Right atrium auricular region (tissue), 2 donors: ENCODE measurements around the gene KMT2B. TPM values are rescaled to one million over a fixed set of nuclear protein-coding genes. Genes with fewer than 3 reads are reported as not detected.
"Not testable (repeated sequence)": the region's sequence is repeated elsewhere in the genome, so short reads cannot be mapped to it uniquely, and the experiment has no call there.

ENCODE experiments used
- DNase-seq: peaks from one replicate; pipeline ENCODE4 v3.0.0-alpha.2; 2019; ENCODE audit warnings: low spot score
- H3K27ac ChIP-seq, 2 donors: fragments of 200-600 bp; sonication (generic); 1 replicate in 1 of 2; 2 replicates in 1 of 2; pipeline ENCODE4 v1.5.1; 2016 to 2019
- H3K27me3 ChIP-seq, 2 donors: fragments of 200-600 bp; sonication (generic); one replicate each; pipeline versions ENCODE4 v1.5.1 to v1.6.0; 2017 to 2019
- H3K36me3 ChIP-seq: fragments of 200-600 bp; sonication (generic); one replicate; pipeline ENCODE4 v1.5.1; 2016
- H3K4me1 ChIP-seq, 2 donors: fragments of 200-600 bp; sonication (generic); one replicate each; pipeline versions ENCODE4 v1.5.1 to v1.6.0; 2017 to 2019
- H3K4me3 ChIP-seq, 2 donors: fragments of 200-600 bp; sonication (generic); 1 replicate in 1 of 2; 2 replicates in 1 of 2; pipeline ENCODE4 v1.5.1; 2017 to 2019; ENCODE audit warnings: mild to moderate bottlenecking in 1 of 2, moderate library complexity in 1 of 2
- H3K9me3 ChIP-seq, 2 donors: fragments of 200-600 bp; sonication (generic); one replicate each; pipeline ENCODE4 v1.5.1; 2019
- total RNA-seq, 2 donors: library from RNA; depleted of rRNA; stranded (reverse); fragments of >200 nt; gene quantifications; one replicate each; pipeline ENCODE4 v1.1.0, GENCODE V29; 2016
- TF ChIP-seq, protein P1 (sequence below), 2 donors: fragments of 200-600 bp; sonication (generic); IDR thresholded peaks; one replicate each; pipeline ENCODE4 v1.5.1; 2019; ENCODE audit warnings: antibody characterized with exemption in 2 of 2

Gene KMT2B
- total RNA-seq, 2 donors from 2014 or later: 11.9 to 12.9 TPM

DNA sequence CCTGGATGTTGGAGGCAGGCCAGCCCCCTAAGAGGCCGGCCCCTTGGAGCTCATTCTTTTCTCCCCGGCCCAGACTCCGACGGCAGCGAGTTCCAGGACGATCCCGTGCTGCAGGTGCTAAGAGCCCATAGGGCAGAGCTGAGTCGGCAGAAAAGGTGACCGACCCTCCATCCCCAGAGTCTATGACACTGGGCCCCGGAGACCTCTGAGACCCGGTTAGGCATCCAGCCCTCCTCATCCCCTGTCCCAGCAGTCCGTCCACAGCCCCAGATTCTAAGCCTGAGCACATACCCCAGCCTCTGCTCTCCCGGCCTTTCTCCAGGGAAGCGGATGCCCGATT, 50.2 kb downstream of the KMT2B start:
- Histone ChIP-seq H3K4me1 (peaks cover 0 to 6% of the 10 kb centered on the region in 2 donors), H3K27ac (no peak overlapping the region), H3K27me3 (no peaks in the 10 kb centered on the region), H3K9me3 (no peaks in the 10 kb centered on the region), H3K36me3 (peaks cover 15% of the 10 kb centered on the region), H3K4me3 (no peak overlapping the region)
- TF ChIP-seq, protein P1, sequence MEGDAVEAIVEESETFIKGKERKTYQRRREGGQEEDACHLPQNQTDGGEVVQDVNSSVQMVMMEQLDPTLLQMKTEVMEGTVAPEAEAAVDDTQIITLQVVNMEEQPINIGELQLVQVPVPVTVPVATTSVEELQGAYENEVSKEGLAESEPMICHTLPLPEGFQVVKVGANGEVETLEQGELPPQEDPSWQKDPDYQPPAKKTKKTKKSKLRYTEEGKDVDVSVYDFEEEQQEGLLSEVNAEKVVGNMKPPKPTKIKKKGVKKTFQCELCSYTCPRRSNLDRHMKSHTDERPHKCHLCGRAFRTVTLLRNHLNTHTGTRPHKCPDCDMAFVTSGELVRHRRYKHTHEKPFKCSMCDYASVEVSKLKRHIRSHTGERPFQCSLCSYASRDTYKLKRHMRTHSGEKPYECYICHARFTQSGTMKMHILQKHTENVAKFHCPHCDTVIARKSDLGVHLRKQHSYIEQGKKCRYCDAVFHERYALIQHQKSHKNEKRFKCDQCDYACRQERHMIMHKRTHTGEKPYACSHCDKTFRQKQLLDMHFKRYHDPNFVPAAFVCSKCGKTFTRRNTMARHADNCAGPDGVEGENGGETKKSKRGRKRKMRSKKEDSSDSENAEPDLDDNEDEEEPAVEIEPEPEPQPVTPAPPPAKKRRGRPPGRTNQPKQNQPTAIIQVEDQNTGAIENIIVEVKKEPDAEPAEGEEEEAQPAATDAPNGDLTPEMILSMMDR (IDR thresholded peaks at IDR 0.05): no peak
- no peak for DNase-seq

DNA sequence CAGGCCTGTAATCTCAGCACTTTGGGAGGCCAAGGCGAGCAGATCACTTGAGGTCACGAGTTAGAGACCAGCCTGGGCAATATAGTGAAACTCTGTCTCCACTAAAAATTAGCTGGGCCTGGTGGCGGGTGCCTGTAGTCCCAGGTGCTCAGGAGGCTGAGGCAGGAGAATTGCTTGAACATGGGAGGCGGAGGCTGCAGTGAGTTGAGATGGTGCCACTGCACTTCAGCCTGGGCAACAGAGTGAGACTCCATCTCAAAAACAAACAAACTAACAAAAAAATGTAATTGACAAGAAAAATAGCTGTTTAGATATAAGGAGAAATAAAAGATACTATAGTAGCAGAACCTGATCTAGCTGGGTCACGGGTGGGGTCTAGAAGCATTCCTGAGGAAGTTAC, 54.6 kb downstream of the KMT2B start:
- H3K27me3 ChIP-seq, H3K36me3 ChIP-seq, H3K27ac ChIP-seq, DNase-seq, H3K9me3 ChIP-seq, H3K4me3 ChIP-seq: not testable (repeated sequence)
- peaks cover 0 to 21% of the 10 kb centered on the region in 2 donors for H3K4me1 ChIP-seq

- DNase-seq: no peak
- H3K36me3 ChIP-seq: no peaks in the 10 kb centered on the region
Measured at GRCh38 chr19:35773020-35773806, 55.4 kb downstream of the KMT2B start.

GRCh38 chr19:35774274-35775045, 56.7 kb downstream of the KMT2B start:
- TF ChIP-seq, protein P1 (IDR thresholded peaks at IDR 0.05): no peak
- no peaks in the 10 kb centered on the region for H3K36me3 ChIP-seq
- no peak overlapping the region for H3K27ac ChIP-seq
- DNase-seq: no peak
- H3K4me1 ChIP-seq: peaks cover 0 to 15% of the 10 kb centered on the region in 2 donors
- no peaks in the 10 kb centered on the region for H3K9me3 ChIP-seq
- H3K27me3 ChIP-seq: no peaks in the 10 kb centered on the region
- peak overlapping the region; percentile 89 to 93 for H3K4me3 ChIP-seq

More at GRCh38 chr19:35773020-35773806, 55.4 kb downstream of the KMT2B start:
- TF ChIP-seq, protein P1 (IDR thresholded peaks at IDR 0.05): no peak
- no peak overlapping the region for H3K27ac ChIP-seq
- H3K4me1 ChIP-seq: peaks cover 0 to 16% of the 10 kb centered on the region in 2 donors
- no peaks in the 10 kb centered on the region for H3K27me3 ChIP-seq
- H3K9me3 ChIP-seq: no peaks in the 10 kb centered on the region
- H3K4me3 ChIP-seq: no peak overlapping the region

DNA sequence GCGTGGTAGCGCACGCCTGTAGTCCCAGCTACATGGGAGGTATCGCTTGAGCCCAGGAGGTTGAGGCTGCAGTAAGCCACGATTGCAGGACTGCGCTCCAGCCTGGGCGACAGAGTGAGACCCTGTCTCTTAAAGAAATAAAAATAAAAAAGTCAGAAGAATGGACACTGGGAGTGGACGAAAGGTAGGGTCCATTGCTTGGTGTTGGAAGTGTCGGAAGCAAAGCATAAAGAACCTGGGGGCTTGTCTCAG, 57.2 kb downstream of the KMT2B start:
- peak overlapping the region; percentile 89 to 93 for H3K4me3 ChIP-seq
- TF ChIP-seq, protein P1 (IDR thresholded peaks at IDR 0.05): no peak

DNA sequence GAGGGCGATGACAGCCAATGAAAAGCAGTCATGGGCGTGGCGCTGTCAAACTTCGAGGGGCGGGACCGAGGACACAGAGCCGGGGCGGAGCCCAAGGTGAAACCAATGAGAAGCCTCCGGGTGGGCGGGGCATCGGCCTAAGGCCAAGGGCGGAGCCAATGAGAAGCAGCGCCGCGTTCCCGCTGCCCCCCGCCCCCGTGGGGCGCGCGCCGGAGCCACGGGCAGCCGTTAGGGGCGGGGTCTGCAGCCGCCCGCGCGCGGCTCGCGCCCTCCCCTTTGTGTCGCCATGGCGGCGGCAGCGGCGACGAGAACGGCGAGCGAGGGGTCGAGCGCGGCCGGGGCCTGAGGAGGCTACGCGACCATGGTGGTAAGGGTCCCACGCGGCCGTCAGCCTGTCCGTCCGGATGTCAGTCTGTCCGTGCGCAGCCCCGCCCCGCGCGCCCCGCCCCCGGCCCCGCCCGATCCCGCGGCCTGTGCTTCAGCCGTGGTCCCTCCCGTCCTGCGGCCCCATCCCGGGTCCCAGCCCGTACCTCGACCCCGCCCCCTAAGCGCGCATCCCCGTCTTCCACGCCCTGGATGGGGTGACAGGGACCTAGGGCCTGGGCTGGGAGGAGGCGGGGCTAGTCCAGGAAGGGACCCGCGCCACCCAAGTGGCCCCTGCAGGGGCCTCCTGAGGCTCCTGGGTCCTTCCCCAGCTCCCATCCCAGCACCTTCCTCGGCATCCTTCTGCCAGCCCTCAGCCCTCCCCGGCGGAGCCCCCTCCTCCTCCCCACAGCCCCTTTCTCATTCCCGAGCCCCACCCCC, 57.7 kb downstream of the KMT2B start, which contains the start of gene ARHGAP33:
ARHGAP33 (plus strand) TSS at position 267 of the 804 bp plus-strand sequence; CDS start at position 362, 95 bp downstream.
- peak within 1 kb of the TSS; percentile 89 to 93 for H3K4me3 ChIP-seq
- peaks cover 0 to 15% of the 10 kb centered on the region in 2 donors for H3K4me1 ChIP-seq
- H3K27ac ChIP-seq: peak within 1 kb of the TSS; percentile 43 to 58
- DNase-seq: peak; percentile 99
- no peaks in the 10 kb centered on the region for H3K36me3 ChIP-seq
- H3K27me3 ChIP-seq: no peaks in the 10 kb centered on the region
- TF ChIP-seq, protein P1 (IDR thresholded peaks at IDR 0.05): no peak
- no peaks in the 10 kb centered on the region for H3K9me3 ChIP-seq

More for the DNA sequence above, 57.2 kb downstream of the KMT2B start:
- H3K27ac ChIP-seq: no peak overlapping the region
- H3K27me3 ChIP-seq: no peaks in the 10 kb centered on the region
- no peaks in the 10 kb centered on the region for H3K9me3 ChIP-seq
- no peaks in the 10 kb centered on the region for H3K36me3 ChIP-seq
- H3K4me1 ChIP-seq: peaks cover 0 to 15% of the 10 kb centered on the region in 2 donors
- DNase-seq: no peak
